HG03064 (cell line): ENCODE measurements around the gene THAP12.
"Not testable (repeated sequence)": the region's sequence is repeated elsewhere in the genome, so short reads cannot be mapped to it uniquely, and the experiment has no call there.

ENCODE experiments used
- ATAC-seq: cut with Tn5 transposase; IDR thresholded peaks from one replicate; pipeline ENCODE4 v1.9.1; 2021; ENCODE audit warnings: low read depth; ENCODE audit not compliant: unreplicated experiment

Gene THAP12

DNA sequence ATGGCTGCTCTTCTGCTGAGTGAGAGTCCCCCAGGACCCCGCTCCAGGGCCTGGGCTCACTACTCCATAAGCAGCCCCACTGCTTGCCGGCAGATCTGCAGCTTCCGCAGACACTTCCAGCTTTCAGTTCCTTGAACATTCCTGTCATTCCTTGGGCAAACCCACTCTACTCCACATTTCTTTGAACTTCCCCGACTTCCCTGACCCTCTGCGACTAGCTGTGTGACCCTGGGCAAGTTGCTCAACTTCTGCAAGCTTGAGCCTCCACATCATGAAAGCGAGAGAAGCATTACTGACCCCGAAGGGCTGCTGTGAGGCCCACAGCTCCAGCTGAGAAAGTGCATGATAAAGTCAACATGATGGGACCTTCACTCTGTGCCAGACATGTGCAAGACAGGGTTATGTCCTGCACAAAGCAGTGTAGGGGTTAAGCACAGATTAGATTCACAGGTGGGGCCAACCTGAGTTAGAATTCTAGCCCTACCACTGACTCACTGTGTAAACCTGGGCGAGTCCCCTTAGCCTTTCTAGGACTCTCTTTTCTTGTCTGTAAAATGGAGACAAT lies 51.8 kb downstream of the THAP12 start:
- ATAC-seq = no peak

DNA sequence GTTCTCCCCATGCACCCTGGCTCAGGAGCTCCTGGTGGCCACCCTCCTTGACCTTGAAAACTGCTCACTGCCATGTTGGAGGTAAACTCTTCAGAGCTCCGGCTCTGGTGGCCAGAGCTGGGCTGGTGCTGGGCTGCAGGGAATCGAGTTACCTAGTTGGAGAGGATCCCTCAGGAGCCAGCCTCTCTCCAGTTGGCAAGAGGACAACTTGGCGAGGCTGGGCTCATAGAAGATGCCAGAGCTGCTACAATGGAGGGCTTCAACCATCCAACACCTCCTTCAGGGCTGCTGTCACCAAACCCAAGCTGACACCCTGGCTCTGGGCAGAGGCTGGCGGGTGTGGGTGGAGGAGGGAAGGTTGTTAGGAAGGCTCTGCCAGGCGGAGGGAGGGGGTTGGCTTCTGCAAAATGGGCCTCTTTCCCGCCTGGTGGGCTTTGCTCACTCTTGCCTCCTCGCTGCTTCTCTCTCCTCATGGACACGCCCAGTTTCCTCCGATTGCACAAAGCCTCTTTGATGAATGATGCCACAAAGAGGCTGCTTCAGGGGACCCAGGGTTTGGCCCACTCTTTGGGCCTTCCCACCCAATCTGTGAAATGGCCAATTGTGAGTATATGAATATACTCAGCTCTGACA lies 53.1 kb downstream of the THAP12 start:
- ATAC-seq = no peak

DNA sequence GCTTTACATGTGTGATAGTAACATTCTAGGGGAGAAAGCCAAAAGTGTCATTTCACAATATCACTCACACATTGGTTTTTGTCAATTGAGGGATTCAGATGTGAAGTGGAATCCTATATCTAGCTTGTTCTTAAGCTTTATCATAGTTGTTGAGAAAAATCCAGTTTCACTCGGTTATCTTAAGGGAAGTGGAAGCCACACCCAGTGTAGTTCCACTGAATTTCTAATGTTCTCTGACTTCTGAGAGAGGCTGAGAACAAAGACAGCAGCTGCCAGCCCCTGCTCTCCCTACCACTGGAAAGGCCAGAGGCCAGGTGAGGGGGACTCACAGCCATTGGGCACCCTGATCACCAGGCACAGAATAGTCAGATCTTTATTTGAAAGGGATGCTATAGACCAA lies 53.7 kb downstream of the THAP12 start:
- no peak for ATAC-seq

DNA sequence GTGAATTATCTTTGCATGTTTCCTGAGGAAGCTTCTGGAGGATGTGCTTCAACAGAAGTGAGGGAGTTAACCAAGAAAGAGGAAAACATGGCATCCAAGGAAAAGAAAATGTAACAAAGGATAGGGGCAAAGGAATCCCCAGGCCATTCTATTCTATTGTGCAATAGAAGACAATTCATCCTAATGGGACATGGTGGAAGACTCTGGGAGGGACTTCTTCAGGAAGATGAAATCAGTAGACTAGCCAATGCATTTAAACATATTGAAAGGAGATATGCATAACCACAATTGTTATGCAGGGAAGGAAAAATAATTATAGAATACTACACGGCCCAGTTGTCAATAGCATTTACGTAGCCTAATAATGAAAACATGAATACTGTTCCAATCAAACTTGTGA lies 55.7 kb downstream of the THAP12 start:
- ATAC-seq = no peak

DNA sequence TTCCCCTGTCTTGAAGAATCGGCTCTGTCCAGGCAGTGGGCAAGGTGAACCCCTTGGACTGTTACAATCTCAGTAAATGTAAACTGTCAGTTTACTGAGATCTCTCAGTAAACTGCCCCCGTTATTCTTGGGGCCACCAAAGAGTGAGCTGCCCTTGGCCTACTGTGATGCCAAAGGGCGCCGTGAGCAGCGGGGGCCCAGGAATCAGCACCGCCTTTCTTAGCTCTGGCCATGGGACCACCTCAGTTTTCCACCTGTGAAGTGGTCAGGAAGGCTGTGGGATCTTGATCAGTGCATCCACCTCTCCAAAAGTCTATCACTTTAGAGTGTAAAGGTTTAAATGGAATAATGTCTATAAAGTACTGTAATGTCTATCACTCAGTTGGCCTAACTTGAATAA lies 57.1 kb downstream of the THAP12 start:
- ATAC-seq = no peak

DNA sequence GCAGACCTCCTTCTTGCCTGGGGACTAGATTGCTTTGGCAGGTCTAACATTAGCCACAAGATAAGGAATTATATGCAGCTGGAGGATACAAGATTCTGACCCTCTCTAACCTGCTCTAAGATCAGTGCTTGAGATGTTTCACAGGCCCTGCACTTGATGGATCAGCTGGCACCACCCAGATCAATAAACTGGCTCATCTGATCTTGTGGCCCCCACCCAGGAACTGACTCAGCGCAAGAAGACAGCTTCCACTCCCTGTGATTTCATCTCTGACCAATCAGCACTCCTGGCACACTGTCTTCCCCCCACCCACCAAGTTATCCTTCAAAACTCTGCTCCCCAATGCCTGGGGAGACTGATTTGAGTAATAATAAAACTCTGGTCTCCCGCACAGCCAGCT lies 57.6 kb downstream of the THAP12 start:
- ATAC-seq = not testable (repeated sequence)

DNA sequence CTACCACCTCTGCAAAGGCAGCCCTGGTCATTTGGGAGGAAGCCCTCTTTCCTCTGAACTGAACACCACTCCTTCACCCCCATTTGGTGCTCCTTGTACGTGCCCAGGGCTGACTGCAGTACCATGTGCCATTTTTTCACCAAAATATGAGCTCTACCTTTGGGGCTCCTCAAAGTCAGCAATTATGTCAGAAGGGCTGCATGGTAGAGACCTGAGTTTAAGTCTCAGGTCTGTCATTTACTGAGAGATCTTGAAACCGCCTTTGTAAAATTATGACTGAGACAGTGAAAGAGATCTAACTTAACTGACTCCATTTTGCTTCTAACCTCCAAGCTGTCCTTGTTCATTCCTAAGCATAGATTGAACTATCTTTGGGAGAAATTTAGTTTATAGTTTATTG lies 58.0 kb downstream of the THAP12 start:
- ATAC-seq = no peak

DNA sequence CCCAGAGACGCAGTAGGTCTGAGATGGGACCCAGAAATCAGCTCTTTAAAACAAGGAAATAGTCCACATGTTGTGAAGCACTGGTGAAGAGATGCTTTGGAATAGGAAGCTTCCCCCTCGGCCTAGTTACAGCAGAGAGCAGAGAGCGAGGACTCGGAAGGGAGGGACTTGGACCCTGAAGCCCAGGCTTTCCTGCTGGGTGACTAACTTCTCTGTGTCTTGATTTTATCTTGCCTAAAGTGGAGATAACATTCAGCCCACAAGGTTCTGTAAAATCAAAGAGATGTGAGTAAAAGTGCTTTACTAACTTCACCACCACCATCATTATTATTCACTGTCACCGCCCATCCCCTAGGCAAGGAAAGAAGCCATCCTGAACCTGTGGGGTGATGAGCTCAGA lies 58.4 kb downstream of the THAP12 start:
- ATAC-seq = no peak

DNA sequence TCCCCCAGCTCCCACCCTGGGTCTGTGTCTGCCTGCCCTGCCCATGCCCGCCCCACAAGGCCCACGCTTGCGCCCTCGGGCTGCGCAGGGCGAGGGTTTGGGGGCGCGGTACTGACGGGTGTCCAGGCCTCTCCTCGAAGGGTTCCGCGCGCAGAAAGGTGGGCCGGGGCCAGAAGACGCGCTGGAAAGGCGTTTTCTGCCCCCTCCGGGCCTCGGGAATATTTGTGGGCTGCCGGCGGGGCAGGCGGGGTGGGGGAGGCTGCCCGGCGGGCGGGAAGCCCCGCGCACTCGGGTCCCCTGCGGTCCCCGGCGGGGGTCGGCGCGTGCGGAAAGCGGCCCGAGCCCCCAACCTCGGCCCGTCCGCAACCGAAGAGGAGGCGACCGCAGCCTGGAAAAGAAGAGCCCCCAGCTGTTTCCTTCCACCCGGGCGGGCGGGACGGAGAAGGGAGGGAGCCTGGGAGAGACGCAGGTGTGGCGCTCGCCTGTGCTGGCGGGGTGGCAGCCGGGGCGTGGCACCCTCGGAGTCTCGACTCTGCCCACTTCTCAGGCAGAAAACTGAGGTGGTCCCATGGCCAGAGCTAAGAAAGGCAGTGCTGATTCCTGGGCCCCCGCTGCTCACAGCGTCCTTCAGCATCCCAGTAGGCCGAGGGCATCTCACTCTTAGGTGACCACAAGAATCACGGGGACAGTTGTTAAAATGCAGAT lies 59.0 kb downstream of the THAP12 start:
- ATAC-seq = no peak

DNA sequence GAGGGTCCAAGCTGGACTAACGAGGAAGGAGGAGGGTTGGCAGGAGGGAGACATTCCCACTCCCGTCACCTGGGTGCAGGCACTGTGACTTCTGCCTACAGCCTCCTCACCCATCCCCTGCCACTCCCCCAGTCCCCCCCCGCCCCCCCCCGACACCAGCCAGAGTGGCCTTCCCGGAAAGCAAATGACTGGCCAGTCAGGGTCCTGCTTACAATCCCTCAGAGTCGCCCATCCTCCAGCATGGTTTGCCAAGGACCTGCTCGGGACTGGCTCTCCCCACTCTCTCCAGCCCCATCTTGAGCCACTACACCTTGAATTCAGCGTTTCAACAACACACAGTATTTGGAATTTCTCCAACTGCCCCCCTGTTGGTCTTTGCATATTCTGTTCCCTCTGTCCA lies 59.6 kb downstream of the THAP12 start:
- no peak for ATAC-seq

DNA sequence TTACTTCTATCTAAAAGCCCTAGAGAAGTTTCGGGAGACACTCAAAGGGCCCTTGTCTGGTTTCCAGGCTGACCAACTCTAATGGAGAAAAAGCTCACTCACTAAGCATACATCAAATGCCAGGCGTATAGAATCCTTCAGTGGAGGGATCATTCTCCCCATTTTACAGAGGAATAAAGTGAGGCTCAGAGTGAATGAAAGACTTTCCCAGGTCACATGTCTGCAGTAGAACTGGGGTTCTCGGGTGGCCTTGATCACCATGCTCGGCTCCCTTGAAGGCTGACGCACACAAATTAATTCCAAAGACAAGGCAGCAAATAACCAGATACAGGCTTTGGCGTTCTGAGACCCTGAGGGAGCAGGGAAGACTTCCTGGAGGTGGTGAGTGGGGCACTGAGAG lies 60.0 kb downstream of the THAP12 start:
- no peak for ATAC-seq

DNA sequence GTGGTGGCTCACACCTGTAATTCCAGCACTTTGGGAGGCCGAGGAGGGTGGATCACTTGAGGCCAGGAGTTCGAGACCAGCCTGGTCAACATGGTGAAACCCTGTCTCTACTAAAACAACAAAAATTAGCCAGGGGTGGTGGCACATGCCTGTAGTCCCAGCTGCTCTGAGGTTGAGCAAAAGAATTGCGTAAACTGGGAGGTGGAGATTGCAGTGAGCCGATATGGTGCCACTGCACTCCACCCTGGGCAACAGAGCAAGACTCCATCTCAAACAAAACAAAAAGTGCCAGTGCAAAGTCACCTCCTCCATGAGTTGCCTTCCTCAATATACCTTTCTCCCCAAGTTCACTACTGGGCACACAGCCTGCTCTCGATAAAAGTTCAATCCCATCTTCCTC lies 61.1 kb downstream of the THAP12 start:
- ATAC-seq = not testable (repeated sequence)

DNA sequence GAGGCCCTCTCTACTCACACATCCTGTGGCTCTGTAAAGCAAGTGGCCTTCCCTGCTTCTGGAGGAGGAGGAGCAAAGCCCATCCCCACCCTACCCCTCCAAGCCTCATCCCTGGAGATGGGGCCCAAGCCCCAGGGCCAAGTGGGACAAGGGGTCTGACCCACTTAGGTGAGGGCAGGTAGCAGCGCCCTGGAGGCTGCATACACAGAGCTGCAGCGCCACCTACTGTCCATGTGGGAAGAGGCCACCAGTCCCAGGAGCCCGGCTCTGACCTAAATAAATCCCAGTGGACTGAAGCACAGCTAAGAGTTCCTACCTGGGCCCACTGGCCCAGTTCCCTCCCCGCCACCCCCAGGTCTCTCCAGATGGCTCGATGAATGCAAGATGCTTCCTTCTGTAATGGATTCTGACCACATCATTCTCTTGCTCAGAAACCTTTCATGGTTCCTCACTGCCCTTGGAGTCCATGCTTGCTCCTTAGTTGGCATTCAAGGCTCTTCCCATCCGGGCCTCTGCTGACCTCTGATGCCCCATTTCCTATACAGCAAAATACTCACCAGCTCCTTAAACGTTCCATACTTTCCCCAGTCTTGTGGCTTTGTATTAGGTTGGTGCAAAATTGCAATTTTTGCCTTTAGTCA lies 62.1 kb downstream of the THAP12 start:
- ATAC-seq = no peak

DNA sequence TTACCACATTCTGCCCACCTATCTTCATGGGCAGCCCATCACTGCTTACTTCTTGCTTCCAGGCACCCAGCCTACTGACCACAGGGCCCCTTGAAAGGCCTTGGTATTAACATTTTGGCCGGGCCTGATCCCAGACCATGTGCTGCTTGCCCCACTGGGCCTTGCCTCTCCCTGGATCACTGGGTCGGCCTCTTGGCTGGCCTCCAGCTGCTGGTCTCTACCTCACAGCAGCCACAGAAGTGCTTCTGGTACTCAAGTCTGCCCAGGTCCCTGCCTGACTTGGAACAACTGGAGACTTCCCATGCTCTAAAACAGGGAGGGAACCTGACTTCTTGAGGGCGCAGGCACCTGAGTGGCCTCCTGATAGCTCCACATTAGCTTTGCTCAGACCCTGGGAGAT lies 63.6 kb downstream of the THAP12 start:
- no peak for ATAC-seq

DNA sequence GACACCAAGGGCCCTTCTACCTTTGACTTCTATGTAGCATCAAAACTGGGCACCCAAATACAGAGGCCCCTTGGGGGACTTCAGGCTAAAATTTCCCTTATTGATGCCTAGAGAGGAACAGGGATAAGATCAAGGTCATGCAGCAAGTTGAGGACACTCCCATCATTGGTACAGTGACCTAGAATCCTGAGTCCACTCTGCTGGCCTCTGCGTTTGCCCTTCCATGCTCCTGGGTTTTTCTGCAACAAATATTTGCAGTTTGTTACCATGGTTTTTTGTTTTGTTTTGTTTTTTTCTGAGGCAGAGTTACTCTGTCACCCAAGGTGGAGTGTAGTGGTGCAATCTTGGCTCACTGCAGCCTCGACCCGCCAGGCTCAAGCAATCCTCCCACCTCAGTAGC lies 64.2 kb downstream of the THAP12 start:
- ATAC-seq = no peak

DNA sequence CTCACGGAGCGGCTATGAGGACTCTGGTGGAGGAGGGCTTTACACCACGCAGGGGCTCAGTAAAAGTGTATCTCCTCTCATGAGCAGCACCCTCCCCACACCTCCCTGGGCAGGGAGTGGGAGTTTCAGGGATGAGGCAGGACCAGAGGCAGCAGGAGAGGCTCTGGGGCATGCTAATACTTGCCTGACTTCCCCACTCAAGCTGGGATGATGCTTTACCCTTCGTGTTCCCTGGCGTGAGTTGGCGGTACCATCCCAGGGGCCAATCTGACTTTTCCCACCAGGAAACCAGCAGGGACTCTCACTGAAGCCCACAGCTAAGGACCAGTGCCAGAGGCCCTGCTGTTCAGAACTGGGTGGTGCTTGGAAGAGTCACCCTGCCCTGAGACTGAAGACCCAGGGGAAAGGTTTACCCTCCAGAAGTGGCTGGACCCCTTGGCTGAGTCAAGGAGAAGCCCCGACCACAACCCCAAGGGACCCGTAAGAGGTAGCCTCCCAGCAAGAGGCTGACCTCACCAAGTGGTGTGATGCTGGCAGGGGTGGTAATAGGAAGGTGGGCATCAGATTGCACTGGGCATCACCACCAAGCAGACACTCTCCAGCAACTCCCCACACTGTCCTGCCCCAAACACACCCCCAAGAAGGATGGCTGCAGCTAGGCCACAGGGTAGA lies 65.6 kb downstream of the THAP12 start:
- ATAC-seq = no peak

DNA sequence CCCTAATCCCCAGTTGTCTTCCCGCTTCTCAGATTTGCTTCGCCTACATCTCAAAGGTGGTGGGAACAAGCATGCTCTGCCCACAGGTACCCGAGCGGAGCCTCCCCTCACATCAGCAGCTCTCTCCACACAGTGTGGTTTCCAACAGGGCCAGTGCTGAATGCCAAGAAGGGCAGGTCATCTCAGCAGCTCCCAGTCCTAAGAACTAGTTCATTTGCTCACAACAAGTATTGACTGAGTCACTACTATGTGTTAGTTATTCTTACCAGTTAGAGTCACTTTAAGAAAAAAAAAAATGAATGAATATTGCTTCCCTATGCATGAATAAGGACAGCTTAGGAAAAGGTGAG lies 66.2 kb downstream of the THAP12 start:
- ATAC-seq = no peak

DNA sequence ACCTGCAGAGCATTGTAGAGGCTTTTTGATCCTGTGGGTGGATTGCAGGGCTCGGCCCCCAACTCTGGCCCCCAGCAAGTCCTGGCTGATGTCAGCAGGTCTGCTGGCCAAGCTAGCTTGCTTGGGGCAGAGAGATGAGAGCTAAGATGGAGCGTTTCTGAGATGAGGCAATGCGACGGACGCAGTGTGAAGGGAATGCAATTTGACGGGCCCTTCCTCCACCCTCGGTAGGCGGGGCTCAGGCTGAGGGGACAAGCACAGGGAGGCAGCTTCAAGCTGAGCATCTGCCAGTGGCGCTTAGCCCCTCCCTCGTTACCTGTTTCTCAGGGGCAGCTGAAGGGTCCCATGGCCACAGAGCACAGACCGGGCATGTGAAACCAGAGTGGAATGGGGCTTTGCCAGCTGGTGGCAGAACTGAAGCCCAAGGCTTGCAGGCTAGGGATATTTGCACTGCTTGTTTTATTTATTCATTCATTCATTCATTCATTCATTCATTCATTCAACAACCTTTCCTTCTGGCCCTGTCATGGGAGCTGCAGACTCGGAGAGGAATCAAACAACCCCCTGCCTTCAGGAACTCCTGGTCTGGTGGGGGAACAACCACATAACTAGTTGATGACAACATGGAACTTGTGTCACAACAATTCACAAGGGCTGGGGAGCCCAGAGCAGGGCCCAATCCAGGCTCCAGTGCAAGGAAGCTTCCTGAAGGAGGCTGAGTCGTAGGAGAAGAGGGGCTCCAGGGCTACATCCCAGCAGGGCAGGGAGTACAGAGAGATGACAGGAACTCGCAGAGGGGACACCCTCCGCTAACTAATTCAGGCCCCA lies 66.8 kb downstream of the THAP12 start:
- ATAC-seq = no peak

DNA sequence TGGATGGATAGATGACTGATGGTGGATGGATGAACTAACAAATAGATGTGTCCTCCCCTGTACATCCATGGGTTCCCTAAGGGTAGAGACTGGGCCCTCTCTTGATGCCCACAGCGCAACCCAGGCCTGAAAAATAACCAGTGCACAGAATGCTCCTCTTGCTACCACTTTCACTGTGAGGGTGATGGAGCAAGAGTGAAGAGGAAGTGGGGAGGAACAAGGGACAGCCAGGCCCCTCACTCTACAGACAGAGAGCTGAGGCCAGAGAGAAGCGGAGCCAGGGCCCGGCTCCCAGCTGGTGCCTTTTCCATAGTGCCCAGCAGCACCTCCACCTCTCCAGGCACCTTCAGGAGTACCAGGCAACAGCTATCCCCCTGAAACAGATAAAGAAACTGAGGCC lies 67.7 kb downstream of the THAP12 start:
- ATAC-seq = no peak

DNA sequence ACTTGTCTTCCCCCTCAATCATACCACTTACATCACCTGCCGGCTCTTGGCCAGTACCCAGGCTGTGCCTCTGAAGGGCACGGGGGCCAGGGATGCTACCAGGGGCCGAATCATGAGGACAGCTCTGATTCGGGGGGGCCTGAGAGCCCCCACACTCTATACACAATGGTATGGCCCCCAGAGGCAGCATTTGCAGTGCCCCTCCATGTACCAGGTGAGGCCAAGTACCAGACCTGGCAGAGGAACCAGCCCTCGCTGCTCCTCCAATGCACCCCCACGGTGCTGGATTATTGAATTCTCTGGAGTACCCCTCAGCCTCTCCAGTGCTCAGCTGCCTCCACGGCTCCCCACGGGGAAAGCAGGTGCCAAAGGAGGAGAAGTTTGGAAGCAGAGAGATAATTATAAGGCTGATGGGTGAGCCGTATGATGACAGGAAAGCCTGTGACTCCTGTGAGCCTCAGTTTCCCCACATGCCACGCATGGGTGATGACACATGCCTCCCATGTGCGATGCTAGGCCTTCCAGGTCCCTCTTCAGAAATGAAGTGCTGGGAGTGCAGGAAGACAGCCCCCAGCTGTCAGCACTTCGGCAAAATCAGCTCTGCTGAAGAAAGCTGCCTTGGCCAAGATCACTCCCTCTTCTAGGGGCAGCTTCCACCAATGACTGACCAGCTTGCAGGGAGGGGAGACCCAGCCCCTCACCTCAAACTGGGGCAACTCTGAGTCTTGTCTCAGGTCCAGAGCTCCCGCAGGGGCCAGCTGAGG lies 69.9 kb downstream of the THAP12 start:
- no peak for ATAC-seq
